Activated T-helper 1 cell treated with anti-CD3 and anti-CD28 coated beads, Interleukin-12 subunit alpha, Interleukin-12 subunit beta, Interleukin-2, Interleukin-4 antibody, amounts not matched to agents 30 ng/mL and 10 ng/mL and 1 ng/mL, durations not matched to agents 14 hours and 24 hours and 36 hours (primary cell): ENCODE measurements around the gene RBM47. TPM values are rescaled to one million over a fixed set of nuclear protein-coding genes. Genes with fewer than 3 reads are reported as not detected.

Experiments
- DNase-seq: peaks from one replicate; pipeline ENCODE4 v3.0.0; 2021; ENCODE audit warnings: low spot score
- H3K27ac Mint-ChIP-seq: one replicate; pipeline ENCODE4 v1.8.0; 2021; ENCODE audit warnings: mild to moderate bottlenecking, mixed read lengths
- H3K27me3 Mint-ChIP-seq: one replicate; pipeline ENCODE4 v1.8.0; 2022; ENCODE audit warnings: mild to moderate bottlenecking, moderate library complexity, mixed read lengths; ENCODE audit not compliant: insufficient read depth
- H3K36me3 Mint-ChIP-seq: one replicate; pipeline ENCODE4 v1.8.0; 2021; ENCODE audit warnings: low read depth, mixed read lengths
- H3K4me1 Mint-ChIP-seq: one replicate; pipeline ENCODE4 v1.8.0; 2021; ENCODE audit warnings: low read depth, mixed read lengths
- H3K4me3 Mint-ChIP-seq: one replicate; pipeline ENCODE4 v1.8.0; 2021; ENCODE audit warnings: mild to moderate bottlenecking, moderate library complexity, mixed read lengths
- H3K9me3 Mint-ChIP-seq: one replicate; pipeline ENCODE4 v1.8.0; 2021; ENCODE audit warnings: mixed read lengths
- intact Hi-C: fragments of 100-400 bp; cut with micrococcal nuclease; formaldehyde crosslinking; loops from one replicate; pipeline ENCODE4 v1.15.1; 2024
- total RNA-seq: library from RNA; stranded (reverse); gene quantifications from 2 replicates; pipeline ENCODE4 v1.2.3, GENCODE V29; 2022

RBM47 gene
- total RNA-seq, 1 donor from 2014 or later, result 21.4 TPM

DNA sequence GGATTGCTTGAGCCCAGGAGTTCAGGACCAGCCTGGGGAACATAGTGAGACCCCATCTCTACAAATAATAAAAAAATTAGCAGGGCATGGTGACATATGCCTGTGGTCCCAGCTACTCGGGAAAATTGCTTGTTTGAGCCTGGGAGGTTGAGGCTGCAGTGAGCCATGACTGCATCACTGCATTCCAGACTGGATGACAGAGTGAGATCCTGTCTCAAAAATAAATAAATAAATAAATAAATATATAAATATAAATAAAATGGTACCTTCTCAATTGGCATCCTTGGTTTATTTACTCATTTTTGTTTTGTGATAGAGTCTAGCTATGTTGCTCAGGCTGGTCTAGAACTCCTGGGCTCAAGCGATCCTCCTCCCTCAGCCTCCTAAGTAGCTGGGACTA is 150.3 kb downstream of the RBM47 start:
- peaks cover 5% of the 10 kb centered on the region for H3K27me3 Mint-ChIP-seq
- H3K27ac Mint-ChIP-seq, result no peak overlapping the region
- no peaks in the 10 kb centered on the region for H3K36me3 Mint-ChIP-seq
- H3K4me3 Mint-ChIP-seq, result no peak overlapping the region
- intact Hi-C loops, result no loop called here
- DNase-seq, result no peak
- H3K4me1 Mint-ChIP-seq, result peaks cover 15% of the 10 kb centered on the region
- H3K9me3 Mint-ChIP-seq, result no peaks in the 10 kb centered on the region

DNA sequence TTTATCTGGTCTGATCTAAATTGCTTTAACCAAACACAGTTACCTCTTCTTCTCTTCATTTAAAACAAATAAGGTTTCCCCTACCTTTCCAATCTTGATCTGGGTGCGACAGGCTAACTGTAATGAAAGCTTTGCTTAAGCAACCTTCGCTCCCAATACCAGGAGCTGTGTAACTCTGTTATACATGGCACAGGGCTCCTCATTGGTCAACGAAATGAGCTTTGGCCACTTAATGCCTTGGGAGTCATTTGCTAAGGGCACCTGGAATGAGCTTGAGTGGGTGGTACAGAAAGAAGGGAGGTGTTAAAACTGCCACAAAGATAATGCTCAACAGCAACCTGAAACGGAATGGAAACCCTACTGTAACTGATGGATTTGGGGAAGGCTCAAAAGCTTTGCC is 154.1 kb downstream of the RBM47 start:
- H3K27ac Mint-ChIP-seq, result no peak overlapping the region
- intact Hi-C loops, result no loop called here
- H3K4me1 Mint-ChIP-seq, result peaks cover 30% of the 10 kb centered on the region
- H3K27me3 Mint-ChIP-seq, result peaks cover 3% of the 10 kb centered on the region
- peaks cover 3% of the 10 kb centered on the region for H3K36me3 Mint-ChIP-seq
- H3K9me3 Mint-ChIP-seq, result no peaks in the 10 kb centered on the region
- DNase-seq, result no peak
- H3K4me3 Mint-ChIP-seq, result no peak overlapping the region

DNA sequence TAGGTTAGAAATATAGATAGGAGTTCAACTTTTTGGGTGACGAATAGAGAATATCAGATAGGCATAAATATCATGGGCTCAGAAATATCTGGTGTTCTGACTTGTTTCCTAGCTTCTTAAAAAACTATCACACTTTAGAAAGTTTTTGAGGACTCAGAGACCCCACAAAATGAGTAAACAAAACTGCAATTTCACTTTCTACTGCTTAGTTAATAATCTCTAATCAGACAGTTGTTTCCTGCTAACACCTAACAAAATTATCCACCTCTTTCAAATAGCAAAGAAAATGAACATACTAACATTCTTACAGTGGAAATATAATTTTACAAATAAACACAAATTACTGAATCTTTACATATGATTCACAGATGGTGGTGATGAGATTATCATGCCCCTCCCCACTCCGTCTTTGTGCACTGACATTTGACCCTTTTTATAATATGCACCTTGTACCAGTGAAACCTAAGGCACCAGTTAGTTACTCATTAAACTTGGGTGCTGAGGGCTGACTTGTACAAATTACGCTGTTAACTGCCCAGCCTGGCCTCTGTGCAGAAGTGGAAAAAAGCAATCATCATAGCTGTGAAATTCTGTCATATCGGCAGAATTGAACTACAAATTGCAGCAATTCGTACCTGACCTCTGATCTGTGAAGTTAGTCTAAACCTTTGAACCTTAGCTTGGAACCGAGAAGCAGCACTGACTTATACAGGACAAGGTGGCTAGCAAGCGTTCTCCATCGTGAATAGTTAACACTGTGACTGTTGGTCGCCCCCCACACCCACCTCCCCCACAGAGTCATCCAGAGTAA is 155.9 kb downstream of the RBM47 start:
- no peak overlapping the region for H3K4me3 Mint-ChIP-seq
- H3K27ac Mint-ChIP-seq, result no peak overlapping the region
- no peak for DNase-seq
- intact Hi-C loops, result no loop called here
- peaks cover 2% of the 10 kb centered on the region for H3K27me3 Mint-ChIP-seq
- H3K36me3 Mint-ChIP-seq, result peaks cover 3% of the 10 kb centered on the region
- H3K9me3 Mint-ChIP-seq, result no peaks in the 10 kb centered on the region
- peaks cover 30% of the 10 kb centered on the region for H3K4me1 Mint-ChIP-seq

DNA sequence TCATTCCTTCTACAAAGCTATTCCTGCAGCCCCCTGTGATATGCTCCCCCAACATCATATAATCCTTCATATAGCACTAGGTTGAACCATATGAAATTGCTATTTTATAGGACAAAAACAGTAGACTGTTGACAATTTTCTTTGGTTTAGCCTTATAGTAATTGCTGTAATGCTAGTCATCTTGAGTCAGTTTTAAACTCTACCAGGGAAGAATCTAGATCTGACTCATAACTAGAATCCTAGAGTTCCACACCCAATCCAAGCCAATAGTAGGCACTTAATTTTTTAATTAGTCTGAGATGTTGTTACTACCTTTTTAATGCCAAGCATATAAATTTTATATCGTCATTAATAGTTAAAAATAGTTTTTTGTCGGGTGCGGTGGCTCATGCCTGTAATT is 157.7 kb downstream of the RBM47 start:
- Mint-ChIP-seq H3K36me3 (peaks cover 3% of the 10 kb centered on the region), H3K27ac (peak overlapping the region; percentile 46), H3K4me1 (peaks cover 32% of the 10 kb centered on the region), H3K9me3 (no peaks in the 10 kb centered on the region), H3K27me3 (peaks cover 2% of the 10 kb centered on the region), H3K4me3 (no peak overlapping the region)
- no peak for DNase-seq
- intact Hi-C loops, result no loop called here

DNA sequence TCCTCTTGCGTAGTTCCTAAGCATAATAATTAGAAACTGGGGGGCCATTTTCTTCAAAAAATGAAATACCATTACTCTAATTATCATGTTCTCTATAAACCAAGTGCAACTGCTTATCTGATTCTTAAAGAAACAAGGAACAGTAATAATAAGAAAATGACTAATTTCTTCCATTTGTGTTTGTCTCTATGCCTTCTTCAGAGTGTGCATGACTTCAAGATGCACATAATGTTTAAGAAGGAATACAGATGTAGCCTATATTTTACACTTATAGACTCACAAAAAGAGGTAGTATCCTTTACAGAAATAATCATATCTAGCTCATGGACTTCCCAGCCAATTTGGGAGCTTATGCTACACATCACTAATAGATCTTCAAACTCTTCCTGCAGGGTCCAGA is 162.9 kb downstream of the RBM47 start:
- no peaks in the 10 kb centered on the region for H3K9me3 Mint-ChIP-seq
- intact Hi-C loops, result loop anchor here (2.0 kb wide), 3 partner anchors 14 to 196 kb away; no protein-coding TSS in a partner anchor
- peaks cover 28% of the 10 kb centered on the region for H3K4me1 Mint-ChIP-seq
- H3K4me3 Mint-ChIP-seq, result no peak overlapping the region
- H3K27me3 Mint-ChIP-seq, result no peaks in the 10 kb centered on the region
- H3K27ac Mint-ChIP-seq, result peak overlapping the region; percentile 72
- DNase-seq, result no peak
- peaks cover 8% of the 10 kb centered on the region for H3K36me3 Mint-ChIP-seq

DNA sequence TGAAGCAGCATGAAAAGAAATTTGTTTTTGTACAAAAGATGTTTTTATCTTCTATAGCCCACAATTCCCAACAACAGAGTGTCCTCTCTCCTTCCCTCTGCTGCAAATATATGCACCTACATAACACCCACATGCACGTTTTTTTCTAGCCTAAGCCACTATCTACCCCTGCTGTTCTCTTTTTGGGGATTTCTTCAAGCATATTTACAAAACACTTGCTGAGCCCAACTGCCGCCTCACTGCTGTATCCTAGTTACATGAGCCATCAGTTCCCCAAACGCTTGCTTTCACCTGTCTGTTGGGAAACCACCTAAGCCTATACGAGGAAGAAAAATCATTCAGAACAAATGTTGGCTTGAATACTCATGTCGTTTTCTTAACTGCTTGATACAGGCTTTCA is 167.3 kb downstream of the RBM47 start:
- no peak overlapping the region for H3K4me3 Mint-ChIP-seq
- peak; percentile 27 for DNase-seq
- H3K27ac Mint-ChIP-seq, result peak overlapping the region; percentile 86
- H3K36me3 Mint-ChIP-seq, result peaks cover 8% of the 10 kb centered on the region
- intact Hi-C loops, result no loop called here
- no peaks in the 10 kb centered on the region for H3K27me3 Mint-ChIP-seq
- H3K9me3 Mint-ChIP-seq, result no peaks in the 10 kb centered on the region
- H3K4me1 Mint-ChIP-seq, result peaks cover 35% of the 10 kb centered on the region

DNA sequence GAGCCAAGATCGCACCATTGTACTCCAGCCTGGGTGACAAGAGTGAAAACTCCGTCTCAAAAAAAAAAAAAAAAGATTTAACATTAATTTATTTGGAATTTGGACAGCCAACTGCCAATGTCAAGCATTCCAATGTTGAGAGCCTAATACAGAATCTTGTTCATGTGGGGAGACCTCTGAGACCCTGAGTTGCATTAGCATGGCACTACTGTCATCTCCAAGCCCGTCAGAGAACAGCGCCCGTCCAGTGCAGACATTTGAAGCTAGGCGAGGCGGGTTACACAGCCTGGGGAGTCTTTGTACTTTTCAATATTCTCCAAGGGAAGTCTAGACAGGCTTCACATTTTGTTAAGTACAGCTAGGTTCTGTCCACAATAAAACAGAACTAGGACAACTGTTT is 167.8 kb downstream of the RBM47 start:
- Mint-ChIP-seq H3K9me3 (no peaks in the 10 kb centered on the region), H3K4me1 (peaks cover 32% of the 10 kb centered on the region), H3K36me3 (peaks cover 8% of the 10 kb centered on the region), H3K27me3 (no peaks in the 10 kb centered on the region), H3K4me3 (no peak overlapping the region), H3K27ac (peak overlapping the region; percentile 86)
- no peak for DNase-seq
- intact Hi-C loops, result no loop called here

DNA sequence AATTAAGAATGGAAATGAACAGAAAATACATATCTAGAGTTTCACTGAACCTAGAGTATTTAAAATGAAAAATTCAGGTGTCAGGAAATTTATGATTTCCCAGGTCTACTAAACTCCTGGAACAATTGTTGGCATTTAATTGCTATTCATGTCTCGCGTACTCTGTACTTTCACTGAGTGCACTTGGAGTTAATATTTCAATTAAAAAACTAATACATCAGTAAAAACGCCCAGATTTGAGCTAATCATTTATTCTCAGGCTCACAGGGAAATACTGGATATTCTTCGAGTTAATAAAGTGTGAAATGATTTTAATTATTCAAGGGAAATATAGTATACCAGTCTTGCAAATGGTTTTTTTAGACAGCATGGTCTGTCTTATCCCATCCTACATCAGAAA is 168.6 kb downstream of the RBM47 start:
- no peaks in the 10 kb centered on the region for H3K27me3 Mint-ChIP-seq
- H3K4me1 Mint-ChIP-seq, result peaks cover 25% of the 10 kb centered on the region
- peaks cover 8% of the 10 kb centered on the region for H3K36me3 Mint-ChIP-seq
- no peak overlapping the region for H3K27ac Mint-ChIP-seq
- H3K4me3 Mint-ChIP-seq, result no peak overlapping the region
- intact Hi-C loops, result no loop called here
- no peaks in the 10 kb centered on the region for H3K9me3 Mint-ChIP-seq
- DNase-seq, result no peak

DNA sequence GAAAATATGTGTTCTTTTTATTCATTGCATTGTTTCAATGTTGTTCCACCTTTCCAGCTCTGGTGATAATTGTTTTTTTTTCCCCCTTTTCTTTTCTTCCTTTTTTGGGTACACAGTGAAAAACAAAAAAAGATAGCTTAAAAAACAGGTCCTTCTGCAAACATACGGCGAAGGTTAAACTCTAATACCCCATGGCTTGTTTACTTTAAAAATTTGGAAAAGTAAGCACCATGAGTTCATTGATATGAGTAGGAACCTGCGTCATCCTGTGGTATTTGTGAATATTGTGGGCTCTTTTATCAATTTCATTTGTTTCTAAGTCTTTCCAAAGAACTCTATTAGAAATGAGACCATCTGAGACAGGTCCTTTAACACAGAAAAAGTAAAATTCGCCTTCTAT is 171.0 kb downstream of the RBM47 start:
- DNase-seq, result no peak
- H3K27ac Mint-ChIP-seq, result no peak overlapping the region
- H3K4me1 Mint-ChIP-seq, result peaks cover 25% of the 10 kb centered on the region
- no peak overlapping the region for H3K4me3 Mint-ChIP-seq
- H3K27me3 Mint-ChIP-seq, result no peaks in the 10 kb centered on the region
- peaks cover 8% of the 10 kb centered on the region for H3K36me3 Mint-ChIP-seq
- intact Hi-C loops, result no loop called here
- no peaks in the 10 kb centered on the region for H3K9me3 Mint-ChIP-seq

DNA sequence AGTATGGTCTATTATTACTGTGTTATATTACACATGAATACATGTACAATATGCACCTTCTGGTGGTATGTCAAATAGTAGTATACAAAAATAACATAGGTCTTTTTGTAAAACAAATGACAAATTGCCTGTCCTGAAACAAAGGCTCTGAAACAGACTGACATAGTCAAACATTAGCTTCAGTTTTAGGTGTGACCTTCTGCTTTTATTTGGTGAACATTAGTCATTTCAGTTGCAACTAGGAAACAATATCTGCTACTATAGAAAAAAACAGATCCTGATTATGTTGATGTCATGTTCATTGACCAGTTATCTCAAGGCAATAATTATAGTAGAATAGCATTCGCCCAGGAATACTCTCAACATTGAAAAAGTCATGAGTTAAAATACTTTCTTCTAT is 171.6 kb downstream of the RBM47 start:
- H3K9me3 Mint-ChIP-seq, result no peaks in the 10 kb centered on the region
- intact Hi-C loops, result no loop called here

DNA sequence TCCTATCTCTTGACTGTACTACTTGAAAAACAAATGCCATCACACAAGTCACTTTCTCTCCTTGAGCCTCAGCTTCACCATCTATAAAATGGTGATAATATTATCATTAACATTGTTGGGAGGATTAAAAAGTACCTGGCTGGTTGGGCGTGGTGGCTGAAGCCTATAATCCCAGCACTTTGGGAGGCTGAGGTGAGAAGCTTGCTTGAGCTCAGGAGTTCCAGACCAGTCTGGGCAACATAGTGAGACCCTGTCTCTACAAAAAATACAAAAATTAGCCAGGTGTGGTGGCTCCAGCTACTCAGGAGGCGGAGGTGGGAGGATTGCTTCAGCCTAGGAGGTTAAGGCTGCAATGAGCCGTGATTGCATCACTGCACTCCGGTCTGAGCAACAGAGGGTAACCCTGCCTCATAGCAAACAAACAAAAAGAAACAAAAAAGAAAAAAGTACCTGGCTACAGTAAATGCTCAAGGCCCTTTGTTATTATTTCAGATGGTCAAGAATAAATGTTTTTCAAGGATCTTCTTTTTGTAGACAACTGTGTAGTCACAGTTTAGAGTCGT is 174.2 kb downstream of the RBM47 start:
- H3K27me3 Mint-ChIP-seq, result no peaks in the 10 kb centered on the region
- peaks cover 29% of the 10 kb centered on the region for H3K4me1 Mint-ChIP-seq
- no peak overlapping the region for H3K4me3 Mint-ChIP-seq
- intact Hi-C loops, result no loop called here
- H3K9me3 Mint-ChIP-seq, result no peaks in the 10 kb centered on the region
- no peak for DNase-seq
- peaks cover 2% of the 10 kb centered on the region for H3K36me3 Mint-ChIP-seq
- no peak overlapping the region for H3K27ac Mint-ChIP-seq

More for the DNA sequence above, 171.6 kb downstream of the RBM47 start:
- peaks cover 7% of the 10 kb centered on the region for H3K36me3 Mint-ChIP-seq
- peaks cover 23% of the 10 kb centered on the region for H3K4me1 Mint-ChIP-seq
- H3K27ac Mint-ChIP-seq, result no peak overlapping the region
- H3K27me3 Mint-ChIP-seq, result no peaks in the 10 kb centered on the region
- DNase-seq, result no peak
- no peak overlapping the region for H3K4me3 Mint-ChIP-seq

DNA sequence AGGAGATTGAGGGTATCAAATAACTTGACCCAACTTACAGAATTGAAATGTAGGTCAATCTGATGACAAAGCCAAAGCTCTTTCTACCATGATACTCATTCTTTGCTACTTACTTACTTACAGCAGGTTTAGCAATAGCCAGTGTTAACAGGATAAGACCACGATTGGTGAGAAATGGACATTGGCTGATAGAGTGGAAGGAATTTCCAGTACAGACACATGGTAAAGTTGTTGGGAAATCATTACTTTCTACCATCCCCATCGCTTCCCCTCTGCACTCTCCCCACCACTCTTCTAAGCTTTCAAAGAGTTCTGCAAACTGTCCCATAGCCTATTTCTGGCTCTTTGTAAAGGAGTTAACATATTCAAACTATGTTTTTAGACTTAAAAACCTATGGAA is 174.8 kb downstream of the RBM47 start:
- DNase-seq, result no peak
- Mint-ChIP-seq H3K4me1 (peaks cover 32% of the 10 kb centered on the region), H3K36me3 (peaks cover 2% of the 10 kb centered on the region), H3K27me3 (no peaks in the 10 kb centered on the region), H3K4me3 (no peak overlapping the region), H3K9me3 (no peaks in the 10 kb centered on the region), H3K27ac (no peak overlapping the region)
- intact Hi-C loops, result no loop called here

DNA sequence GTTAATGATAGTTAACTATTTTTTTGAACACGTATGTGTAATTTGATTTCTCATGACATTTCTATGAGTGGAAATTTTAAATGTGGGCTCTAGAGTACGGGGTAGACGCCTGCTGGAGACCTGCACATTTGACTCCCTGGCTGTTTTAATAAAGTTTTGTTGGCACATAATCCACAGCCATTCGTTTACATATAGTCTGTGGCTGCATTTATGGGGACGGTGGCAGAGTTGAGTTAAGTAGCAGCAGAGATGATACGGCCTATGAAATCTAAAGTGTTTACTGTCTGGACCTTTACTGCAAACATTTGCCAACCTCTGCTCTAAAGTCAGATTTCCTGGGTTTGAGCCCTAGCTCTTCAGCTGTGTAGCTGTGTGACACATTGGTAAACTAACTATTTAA is 175.8 kb downstream of the RBM47 start:
- H3K27me3 Mint-ChIP-seq, result no peaks in the 10 kb centered on the region
- no peaks in the 10 kb centered on the region for H3K9me3 Mint-ChIP-seq
- no peak overlapping the region for H3K27ac Mint-ChIP-seq
- intact Hi-C loops, result loop anchor here (2.0 kb wide), 1 partner anchor 13 kb away; no protein-coding TSS in a partner anchor
- no peaks in the 10 kb centered on the region for H3K36me3 Mint-ChIP-seq
- DNase-seq, result no peak
- peaks cover 39% of the 10 kb centered on the region for H3K4me1 Mint-ChIP-seq
- no peak overlapping the region for H3K4me3 Mint-ChIP-seq
